Activated CD4-positive, alpha-beta T cell treated with anti-CD3 and anti-CD28 coated beads, Interleukin-2, amount 10 ng/mL, durations not matched to agents 7 days and 5 days (primary cell): ENCODE data around the gene SOX1. TPM values are rescaled to one million over a fixed set of nuclear protein-coding genes. Genes with fewer than 3 reads are reported as not detected.

ENCODE experiments used
- CTCF ChIA-PET: fragments of 350-600 bp; sonication (Branson Sonifier 250); formaldehyde crosslinking; loops from one replicate; lab custom pipeline; 2021; ENCODE audit warnings: antibody characterized with exemption; lab: Charles Lee
- POLR2A ChIA-PET: fragments of 350-600 bp; sonication (Branson Sonifier 250); formaldehyde crosslinking; loops from one replicate; lab custom pipeline; 2021; ENCODE audit warnings: antibody characterized with exemption; lab: Charles Lee
- DNase-seq: peaks from one replicate; pipeline ENCODE4 v3.0.0-alpha.2; 2020
- H3K27ac Mint-ChIP-seq: one replicate; pipeline ENCODE4 v1.8.0; 2021; ENCODE audit warnings: mild to moderate bottlenecking, moderate library complexity, mixed read lengths
- H3K27me3 Mint-ChIP-seq: one replicate; pipeline ENCODE4 v1.8.0; 2021; ENCODE audit warnings: mixed read lengths
- H3K36me3 Mint-ChIP-seq: one replicate; pipeline ENCODE4 v1.8.0; 2021; ENCODE audit warnings: low read depth, mixed read lengths
- H3K4me1 Mint-ChIP-seq: one replicate; pipeline ENCODE4 v1.8.0; 2021; ENCODE audit warnings: mixed read lengths
- H3K4me3 Mint-ChIP-seq: one replicate; pipeline ENCODE4 v1.8.0; 2021; ENCODE audit warnings: mild to moderate bottlenecking, moderate library complexity, mixed read lengths
- H3K9me3 Mint-ChIP-seq: one replicate; pipeline ENCODE4 v1.8.0; 2021; ENCODE audit warnings: mixed read lengths
- total RNA-seq, 2 experiments: library from RNA; stranded (reverse); gene quantifications; one replicate each; pipeline ENCODE4 v1.2.3, GENCODE V29; 2021

SOX1 gene
- total RNA-seq, 2 experiments from 2014 or later, result not detected

GRCh38 chr13:112061367-112062061 lies 5.4 kb upstream of the SOX1 start:
- Mint-ChIP-seq H3K9me3 (peaks cover 5% of the 10 kb centered on the region), H3K36me3 (no peaks in the 10 kb centered on the region), H3K27ac (peak overlapping the region; percentile 11), H3K27me3 (peaks cover 81% of the 10 kb centered on the region), H3K4me3 (no peak overlapping the region), H3K4me1 (no peaks in the 10 kb centered on the region)
- ChIA-PET CTCF (no interaction called here), POLR2A (no interaction called here)
- no peak for DNase-seq

- Mint-ChIP-seq H3K9me3 (peaks cover 5% of the 10 kb centered on the region), H3K36me3 (no peaks in the 10 kb centered on the region), H3K4me3 (no peak overlapping the region), H3K27me3 (peaks cover 77% of the 10 kb centered on the region), H3K27ac (peak overlapping the region; percentile 11), H3K4me1 (no peaks in the 10 kb centered on the region)
- DNase-seq, result no peak
- ChIA-PET POLR2A (no interaction called here), CTCF (no interaction called here)
These were observed 4.8 kb upstream of the SOX1 start for GRCh38 chr13:112062072-112062567.

GRCh38 chr13:112062571-112063570 lies 4.1 kb upstream of the SOX1 start:
- Mint-ChIP-seq H3K9me3 (peaks cover 5% of the 10 kb centered on the region), H3K4me3 (peak overlapping the region; percentile 12), H3K4me1 (no peaks in the 10 kb centered on the region), H3K27ac (peak overlapping the region; percentile 62), H3K27me3 (peaks cover 74% of the 10 kb centered on the region), H3K36me3 (no peaks in the 10 kb centered on the region)
- ChIA-PET CTCF (interaction anchor here (0.5 kb wide), 1 partner anchor 509 kb away, joined by 5 read pairs; no protein-coding TSS in a partner anchor), POLR2A (no interaction called here)
- DNase-seq, result no peak

- Mint-ChIP-seq H3K4me1 (peaks cover under 1% of the 10 kb centered on the region), H3K36me3 (no peaks in the 10 kb centered on the region), H3K27me3 (peaks cover 65% of the 10 kb centered on the region), H3K4me3 (no peak overlapping the region), H3K9me3 (peaks cover 5% of the 10 kb centered on the region), H3K27ac (no peak overlapping the region)
- CTCF ChIA-PET, result interaction anchor here (0.6 kb wide), 1 partner anchor 1756 kb away, joined by 3 read pairs; no protein-coding TSS in a partner anchor
- no peak for DNase-seq
- POLR2A ChIA-PET, result no interaction called here
These were observed 3.1 kb upstream of the SOX1 start for GRCh38 chr13:112063807-112064206.

GRCh38 chr13:112064222-112064621 lies 2.7 kb upstream of the SOX1 start:
- no peak overlapping the region for H3K4me3 Mint-ChIP-seq
- peaks cover 1% of the 10 kb centered on the region for H3K36me3 Mint-ChIP-seq
- peaks cover 3% of the 10 kb centered on the region for H3K4me1 Mint-ChIP-seq
- DNase-seq, result no peak
- peaks cover 65% of the 10 kb centered on the region for H3K27me3 Mint-ChIP-seq
- H3K27ac Mint-ChIP-seq, result no peak overlapping the region
- POLR2A ChIA-PET, result no interaction called here
- CTCF ChIA-PET, result interaction anchor here (0.6 kb wide), 1 partner anchor 1756 kb away, joined by 3 read pairs; no protein-coding TSS in a partner anchor
- peaks cover 5% of the 10 kb centered on the region for H3K9me3 Mint-ChIP-seq

GRCh38 chr13:112065521-112065866 lies 1.5 kb upstream of the SOX1 start:
- peaks cover 3% of the 10 kb centered on the region for H3K4me1 Mint-ChIP-seq
- peak overlapping the region; percentile 20 for H3K4me3 Mint-ChIP-seq
- peaks cover 3% of the 10 kb centered on the region for H3K36me3 Mint-ChIP-seq
- H3K27ac Mint-ChIP-seq, result peak overlapping the region; percentile 72
- H3K27me3 Mint-ChIP-seq, result peaks cover 64% of the 10 kb centered on the region
- H3K9me3 Mint-ChIP-seq, result peaks cover 8% of the 10 kb centered on the region
- ChIA-PET CTCF (no interaction called here), POLR2A (no interaction called here)
- no peak for DNase-seq

- H3K27ac Mint-ChIP-seq, result peak overlapping the region; percentile 72
These were observed 904 bp upstream of the SOX1 start for GRCh38 chr13:112065867-112066623.

GRCh38 chr13:112066624-112067004 lies 335 bp upstream of the SOX1 start:
- peaks cover 4% of the 10 kb centered on the region for H3K36me3 Mint-ChIP-seq
- H3K4me1 Mint-ChIP-seq, result peaks cover 3% of the 10 kb centered on the region
- POLR2A ChIA-PET, result no interaction called here
- DNase-seq, result peak; percentile 20
- peaks cover 10% of the 10 kb centered on the region for H3K9me3 Mint-ChIP-seq
- CTCF ChIA-PET, result no interaction called here
- peaks cover 69% of the 10 kb centered on the region for H3K27me3 Mint-ChIP-seq
- no peak overlapping the region for H3K4me3 Mint-ChIP-seq
- no peak overlapping the region for H3K27ac Mint-ChIP-seq

More at GRCh38 chr13:112065867-112066623, 904 bp upstream of the SOX1 start:
- ChIA-PET POLR2A (no interaction called here), CTCF (no interaction called here)
- peak overlapping the region; percentile 20 for H3K4me3 Mint-ChIP-seq
- peaks cover 3% of the 10 kb centered on the region for H3K4me1 Mint-ChIP-seq
- DNase-seq, result no peak
- H3K36me3 Mint-ChIP-seq, result peaks cover 3% of the 10 kb centered on the region
- peaks cover 66% of the 10 kb centered on the region for H3K27me3 Mint-ChIP-seq
- H3K9me3 Mint-ChIP-seq, result peaks cover 10% of the 10 kb centered on the region

GRCh38 chr13:112067871-112068539 lies 1.1 kb downstream of the SOX1 start:
- no peak for DNase-seq
- no peak overlapping the region for H3K4me3 Mint-ChIP-seq

GRCh38 chr13:112068540-112069060 lies 1.7 kb downstream of the SOX1 start:
- CTCF ChIA-PET, result no interaction called here
- POLR2A ChIA-PET, result no interaction called here
- Mint-ChIP-seq H3K4me3 (peak overlapping the region; percentile 51), H3K36me3 (peaks cover 7% of the 10 kb centered on the region), H3K27me3 (peaks cover 59% of the 10 kb centered on the region), H3K9me3 (peaks cover 5% of the 10 kb centered on the region), H3K4me1 (peaks cover 3% of the 10 kb centered on the region), H3K27ac (peak overlapping the region; percentile 80)
- no peak for DNase-seq

More at GRCh38 chr13:112067871-112068539, 1.1 kb downstream of the SOX1 start:
- Mint-ChIP-seq H3K27ac (peak overlapping the region; percentile 62), H3K9me3 (peaks cover 8% of the 10 kb centered on the region), H3K27me3 (peaks cover 61% of the 10 kb centered on the region), H3K4me1 (peaks cover 3% of the 10 kb centered on the region), H3K36me3 (peaks cover 7% of the 10 kb centered on the region)
- POLR2A ChIA-PET, result no interaction called here
- CTCF ChIA-PET, result no interaction called here

GRCh38 chr13:112069061-112069844 lies 2.3 kb downstream of the SOX1 start:
- CTCF ChIA-PET, result interaction anchor here (1.6 kb wide), 1 partner anchor 13 kb away, joined by 4 read pairs; no protein-coding TSS in a partner anchor
- Mint-ChIP-seq H3K36me3 (peaks cover 7% of the 10 kb centered on the region), H3K4me3 (peak overlapping the region; percentile 51), H3K4me1 (peaks cover 3% of the 10 kb centered on the region), H3K27ac (peak overlapping the region; percentile 80), H3K9me3 (peaks cover 5% of the 10 kb centered on the region), H3K27me3 (peaks cover 59% of the 10 kb centered on the region)
- POLR2A ChIA-PET, result no interaction called here
- DNase-seq, result no peak
